NCI-H2196 treated with DMSO at 0.1 percent for 48 hours (cell line): ENCODE data around the gene CCNI.
"Not testable (repeated sequence)": the region's sequence is repeated elsewhere in the genome, so short reads cannot be mapped to it uniquely, and the experiment has no call there.

ENCODE experiments used
- DNase-seq: peaks from one replicate; lab custom pipeline; 2025; ENCODE audit not compliant: unreplicated experiment; lab: John Stamatoyannopoulos, UW

CCNI gene

GRCh38 chr4:77082886-77083608, 7.3 kb upstream of the CCNI start:
- no peak for DNase-seq

GRCh38 chr4:77080806-77081205, 5.0 kb upstream of the CCNI start:
- DNase-seq, result not testable (repeated sequence)

GRCh38 chr4:77079281-77079680, 3.5 kb upstream of the CCNI start:
- DNase-seq, result no peak

GRCh38 chr4:77078401-77078800, 2.6 kb upstream of the CCNI start:
- no peak for DNase-seq

GRCh38 chr4:77076889-77077635, 1.3 kb upstream of the CCNI start:
- DNase-seq, result no peak

GRCh38 chr4:77074981-77075855, 571 bp downstream of the CCNI start:
- no peak for DNase-seq

- DNase-seq, result no peak
Measured at GRCh38 chr4:77074381-77074831, 1.4 kb downstream of the CCNI start.

GRCh38 chr4:77073981-77074380, 1.8 kb downstream of the CCNI start:
- no peak for DNase-seq

GRCh38 chr4:77073106-77073809, 2.5 kb downstream of the CCNI start:
- DNase-seq, result no peak

GRCh38 chr4:77072195-77072753, 3.5 kb downstream of the CCNI start:
- no peak for DNase-seq

- not testable (repeated sequence) for DNase-seq
Measured at GRCh38 chr4:77069514-77069913, 6.3 kb downstream of the CCNI start.

GRCh38 chr4:77065382-77065781, 10.4 kb downstream of the CCNI start:
- no peak for DNase-seq

GRCh38 chr4:77062856-77063255, 12.9 kb downstream of the CCNI start:
- DNase-seq, result no peak

- DNase-seq, result no peak
Measured at GRCh38 chr4:77052352-77052751, 23.4 kb downstream of the CCNI start.

- DNase-seq, result no peak
Measured at GRCh38 chr4:77050962-77051361, 24.8 kb downstream of the CCNI start.

- no peak for DNase-seq
Measured at GRCh38 chr4:77047037-77047436, 28.8 kb downstream of the CCNI start.

GRCh38 chr4:77045490-77045889, 30.3 kb downstream of the CCNI start:
- no peak for DNase-seq

- no peak for DNase-seq
Measured at GRCh38 chr4:77044461-77045150, 31.2 kb downstream of the CCNI start.

- DNase-seq, result no peak
Measured at GRCh38 chr4:77043507-77044136, 32.2 kb downstream of the CCNI start.
